Middle frontal gyrus (tissue), 1 donor: ENCODE measurements around the gene KTN1.
A peak's percentile ranks its signal among the peaks of the same experiment; 100 is the strongest.

ENCODE experiments used
- DNase-seq: peaks from one replicate; pipeline ENCODE4 v3.0.0-alpha.2; 2015; ENCODE audit warnings: low spot score; ENCODE audit errors: extremely low spot score

KTN1 gene

DNA sequence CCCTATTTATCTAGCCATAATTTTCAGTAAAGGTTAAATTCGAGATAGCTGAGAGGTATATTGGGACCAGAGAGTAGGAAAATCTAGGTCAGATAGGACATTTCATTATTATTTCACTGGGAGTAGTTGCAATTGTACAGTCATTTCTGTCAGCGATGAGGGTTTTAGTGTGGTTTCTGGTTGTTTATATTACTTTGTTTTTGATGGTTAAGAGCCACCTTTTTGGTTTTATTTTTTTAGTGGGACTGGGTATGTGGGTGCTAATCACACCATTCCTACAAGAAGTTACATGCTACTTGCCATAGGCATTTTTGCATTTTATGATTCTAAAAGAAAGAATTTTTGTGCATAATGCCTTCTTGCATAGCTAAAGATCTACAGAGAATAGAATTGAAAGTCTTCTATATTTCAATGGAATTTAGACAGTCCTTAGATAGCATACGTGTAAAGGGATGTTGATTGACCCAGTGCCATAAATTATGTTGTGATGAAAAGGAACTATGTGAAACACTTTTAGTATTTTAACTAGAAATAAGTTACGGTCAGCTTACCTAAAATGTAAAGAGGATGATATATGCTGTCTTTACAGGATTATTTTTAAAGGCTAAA lies 85.2 kb downstream of the KTN1 start:
- no peak for DNase-seq

DNA sequence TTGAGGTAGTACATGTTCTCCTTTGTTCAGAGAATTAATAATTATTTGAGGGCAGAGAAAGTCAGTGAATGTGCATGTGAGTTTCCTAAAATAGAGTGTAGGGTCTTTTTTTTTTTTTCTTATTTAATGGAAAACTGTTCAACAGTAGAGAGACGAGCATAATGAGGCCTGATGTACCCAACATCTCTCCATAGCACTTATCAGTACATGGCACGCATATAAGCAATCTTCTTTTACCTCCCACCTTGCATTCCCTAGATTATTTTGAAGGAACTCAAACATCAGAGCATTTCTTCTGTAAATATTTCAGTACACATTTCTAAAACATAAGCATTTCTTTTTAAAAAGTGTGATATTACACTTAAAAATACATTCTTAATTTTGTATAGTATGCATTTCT lies 87.8 kb downstream of the KTN1 start:
- DNase-seq, result no peak

DNA sequence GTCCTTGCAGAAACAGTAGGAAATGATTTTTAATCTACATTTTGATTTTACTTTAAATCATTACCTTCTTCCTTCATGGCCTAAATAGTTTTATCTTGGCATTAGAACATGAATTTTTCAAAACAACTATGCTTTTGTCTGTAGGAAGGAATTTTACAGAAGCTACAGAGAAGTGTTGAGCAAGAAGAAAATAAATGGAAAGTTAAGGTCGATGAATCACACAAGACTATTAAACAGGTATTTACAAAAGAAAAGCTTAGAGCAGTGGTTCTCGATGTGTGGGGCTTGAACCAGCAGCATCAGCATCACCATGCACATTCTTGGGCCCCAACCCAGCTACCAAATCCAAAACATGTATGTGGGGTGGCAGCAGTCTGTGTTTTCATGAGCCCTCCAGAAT lies 91.6 kb downstream of the KTN1 start:
- DNase-seq, result no peak

DNA sequence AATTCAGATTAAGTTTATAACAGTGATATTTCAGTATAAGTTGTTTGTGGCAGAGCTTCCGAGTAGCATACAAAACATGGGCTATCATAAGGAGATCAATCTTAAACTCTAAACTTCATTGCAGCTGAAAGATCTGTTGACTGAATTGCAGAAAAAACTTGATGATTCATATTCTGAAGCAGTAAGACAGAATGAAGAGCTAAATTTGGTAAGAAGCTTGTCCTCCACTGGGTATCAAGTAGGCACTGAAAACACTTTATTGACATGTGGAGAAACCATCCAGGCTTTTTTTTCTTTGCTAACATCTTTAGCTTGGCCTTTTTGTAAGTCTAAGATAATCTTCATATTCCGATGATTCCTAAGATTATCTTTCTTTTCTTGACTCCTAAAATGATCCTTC lies 93.0 kb downstream of the KTN1 start:
- no peak for DNase-seq

DNA sequence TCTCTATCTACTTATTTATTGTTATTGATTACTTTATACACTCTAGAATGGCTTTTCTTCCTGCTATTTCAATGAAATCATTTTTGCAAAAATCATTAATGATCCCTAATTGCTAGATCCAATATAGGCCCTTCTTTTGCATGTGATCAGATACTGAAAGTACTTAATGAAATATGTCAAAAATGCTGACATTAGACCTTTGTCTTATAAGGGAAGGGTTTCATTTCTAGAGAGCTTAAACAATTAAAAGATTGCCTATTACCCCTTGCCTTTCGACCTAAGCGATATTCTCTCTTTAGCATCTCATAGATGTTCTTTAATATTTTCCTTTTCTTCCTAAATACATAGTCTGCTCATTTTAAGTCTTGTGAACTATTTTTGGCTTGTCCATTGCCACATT lies 101.1 kb downstream of the KTN1 start:
- DNase-seq, result no peak

DNA sequence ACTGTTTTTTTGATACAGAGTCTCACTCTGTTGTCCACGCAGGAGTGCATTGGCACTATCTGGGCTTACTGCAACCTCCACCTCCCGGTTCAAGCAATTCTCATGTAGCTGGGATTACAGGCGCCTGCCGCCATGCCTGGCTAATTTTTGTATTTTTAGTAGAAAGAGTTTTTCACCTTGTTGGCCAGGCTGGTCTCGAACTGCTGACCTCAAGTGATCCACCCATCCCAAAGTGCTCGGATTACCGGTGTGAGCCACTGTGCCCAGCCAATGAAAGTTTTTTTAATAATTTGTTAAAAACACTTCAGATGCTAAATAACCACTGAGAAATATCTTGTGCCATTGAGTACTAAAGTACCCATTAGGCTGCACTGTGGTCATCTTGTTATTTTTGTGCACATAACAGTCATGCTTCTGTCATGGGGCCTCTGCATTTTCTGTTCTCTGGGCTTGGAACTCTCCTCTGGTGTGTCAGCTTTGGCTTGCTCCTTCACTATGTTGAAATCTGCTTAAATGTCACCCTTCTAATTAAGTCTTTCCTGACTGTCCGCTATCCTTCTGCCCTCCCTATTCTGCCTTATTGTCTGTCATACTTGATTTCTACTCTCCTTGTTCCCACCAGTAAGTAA lies 105.1 kb downstream of the KTN1 start:
- no peak for DNase-seq

DNA sequence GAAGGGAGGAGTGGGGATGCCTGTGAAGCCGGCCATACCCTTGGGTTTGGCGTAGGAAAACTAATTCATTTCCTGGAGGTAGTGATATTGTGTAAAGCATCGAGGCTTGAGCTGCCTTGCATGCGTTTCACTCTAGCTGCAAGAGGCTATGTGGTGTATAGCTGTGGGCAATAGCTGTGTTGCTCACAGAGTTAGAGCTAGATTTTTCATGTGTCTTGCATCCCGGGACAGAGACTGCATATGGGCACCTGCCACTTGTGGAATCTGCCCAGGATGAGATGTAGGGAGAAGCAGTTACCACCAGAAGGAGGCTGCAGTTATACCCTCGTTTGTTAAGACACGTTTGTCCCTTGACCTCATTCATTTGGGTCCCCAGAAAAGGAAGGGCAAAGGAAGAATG lies 106.7 kb downstream of the KTN1 start:
- DNase-seq, result no peak

DNA sequence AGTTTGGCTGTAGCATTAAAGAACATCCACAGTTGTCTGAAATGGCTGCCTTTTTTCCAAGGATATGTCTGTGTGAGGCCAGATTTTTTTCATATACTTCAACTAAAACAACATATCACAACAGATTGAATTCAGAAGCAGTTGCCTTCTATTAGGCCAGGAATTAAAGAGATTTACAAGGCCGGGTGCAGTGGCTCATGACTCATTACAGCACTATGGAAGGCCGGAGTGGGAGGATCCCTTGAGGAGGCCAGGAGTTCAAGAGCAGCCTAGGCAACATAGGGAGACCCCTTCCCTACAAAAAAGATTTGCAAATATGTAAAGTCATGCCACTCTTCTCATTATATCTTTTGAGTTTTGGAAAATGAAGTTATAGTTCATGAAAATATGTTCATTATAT lies 108.6 kb downstream of the KTN1 start:
- no peak for DNase-seq

DNA sequence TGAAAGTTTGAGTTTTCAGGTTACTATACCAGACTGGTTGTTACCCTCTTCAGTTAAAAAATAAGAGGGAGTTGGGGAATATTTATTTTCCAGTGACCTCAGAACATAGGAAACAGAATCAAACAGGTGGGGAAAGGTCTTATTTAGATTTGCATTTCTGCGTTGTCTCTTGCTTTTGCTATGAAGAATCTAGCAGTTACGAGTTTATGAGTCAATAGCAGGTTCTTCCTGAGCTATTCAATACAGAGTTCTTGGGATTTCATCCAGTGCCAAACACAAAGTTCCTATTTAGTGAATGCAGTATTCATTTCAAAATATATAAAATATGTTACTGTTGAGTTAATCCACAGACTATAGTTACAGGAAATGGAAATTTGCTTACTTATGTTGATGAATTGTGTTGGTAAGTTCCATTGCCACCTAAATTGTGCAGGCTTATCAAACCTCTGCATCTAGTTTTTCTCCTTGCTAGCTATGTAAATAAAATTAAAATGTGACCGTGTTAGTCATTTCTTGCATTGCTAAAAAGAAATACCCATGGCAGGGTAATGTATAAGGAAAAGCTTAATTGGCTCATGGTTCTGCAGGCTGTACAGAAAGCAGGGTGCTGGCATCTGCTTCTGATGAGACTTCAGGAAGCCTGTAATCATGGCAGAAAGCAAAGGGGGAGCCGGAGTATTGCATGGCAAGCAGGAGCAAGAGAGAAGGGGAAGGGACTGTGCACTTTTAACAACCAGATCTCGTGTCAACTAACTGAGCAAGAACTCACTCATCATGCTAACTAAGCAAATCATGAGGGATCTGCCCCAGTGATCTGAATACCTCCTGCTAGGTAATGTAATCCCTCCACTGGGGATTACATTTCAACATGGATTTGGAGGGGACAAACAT lies 110.2 kb downstream of the KTN1 start:
- no peak for DNase-seq

DNA sequence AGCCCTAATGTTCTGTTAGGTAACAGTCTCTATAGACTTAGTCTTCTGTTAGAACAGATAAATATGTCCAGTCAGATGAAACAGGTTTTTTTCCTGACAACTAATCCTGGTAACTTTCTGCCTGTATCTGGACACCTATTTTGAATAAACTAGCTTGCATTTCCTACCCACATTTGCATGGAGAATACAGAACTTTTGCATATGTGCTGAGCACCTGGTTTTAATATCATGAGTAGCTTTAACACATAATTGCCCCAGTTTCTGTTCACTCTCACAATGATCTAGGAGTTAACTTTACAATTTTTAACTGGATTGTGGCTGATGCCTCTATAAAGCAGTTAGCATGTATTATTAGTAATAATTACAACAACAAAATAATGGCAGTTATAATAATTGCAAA lies 111.7 kb downstream of the KTN1 start:
- DNase-seq, result no peak

DNA sequence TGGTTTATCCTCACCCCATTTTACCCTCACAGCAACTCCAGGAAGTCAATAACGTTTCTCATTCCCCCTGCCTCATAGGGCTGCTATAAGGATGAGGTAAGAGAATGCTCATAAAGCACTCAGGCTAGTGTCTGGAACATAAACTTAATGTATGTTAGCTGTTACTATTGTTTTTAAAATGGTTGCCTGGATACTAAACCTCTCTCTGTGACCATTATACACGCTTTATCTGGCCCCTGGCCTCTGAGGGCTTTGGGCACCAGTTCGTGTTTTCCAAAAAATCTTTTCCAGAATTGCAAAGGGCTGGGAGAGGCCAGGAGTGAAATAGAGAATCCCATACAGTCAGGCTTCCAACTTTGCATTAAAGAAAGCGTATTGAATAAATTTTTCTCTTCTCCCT lies 113.9 kb downstream of the KTN1 start:
- DNase-seq, result no peak

DNA sequence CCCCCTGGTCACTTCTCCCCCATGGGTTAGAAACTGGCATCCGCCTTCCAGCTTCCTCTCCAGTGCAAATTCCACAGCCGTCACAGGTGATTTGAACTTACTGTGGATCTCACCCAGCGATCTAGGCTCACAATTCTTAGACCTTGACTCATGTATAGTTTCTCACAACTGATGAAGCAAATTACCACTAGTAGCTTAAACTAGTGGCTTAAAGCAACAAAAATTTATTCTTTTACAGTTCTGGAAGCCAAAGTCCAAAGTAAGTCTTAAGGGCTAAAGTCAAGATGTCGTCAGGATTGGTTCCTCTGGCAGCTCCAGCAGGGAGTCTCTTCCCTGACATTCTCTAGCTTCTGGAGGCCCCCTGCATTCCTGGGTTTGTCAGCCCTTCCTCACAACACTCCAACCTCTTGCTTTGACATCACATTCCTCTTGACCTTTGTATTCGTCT lies 117.4 kb downstream of the KTN1 start:
- no peak for DNase-seq

DNA sequence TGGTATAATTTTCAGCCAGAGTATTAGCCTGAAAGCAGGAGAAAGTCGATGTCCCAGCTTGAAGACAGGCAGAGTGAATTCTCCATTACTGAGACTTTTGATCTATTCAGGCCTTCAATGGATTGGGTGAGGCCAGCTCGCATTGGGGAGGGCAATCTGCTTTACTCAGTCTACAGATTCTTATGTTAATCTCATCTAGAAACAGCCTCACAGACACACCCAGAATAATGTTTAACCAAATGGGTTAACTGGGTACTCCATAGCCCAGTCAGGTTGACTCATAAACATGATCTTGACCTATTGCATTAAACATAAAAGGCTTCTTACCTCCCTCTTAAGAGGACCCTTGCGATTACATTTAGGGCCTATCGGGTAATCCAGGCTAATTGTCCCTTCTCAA lies 118.0 kb downstream of the KTN1 start:
- no peak for DNase-seq

DNA sequence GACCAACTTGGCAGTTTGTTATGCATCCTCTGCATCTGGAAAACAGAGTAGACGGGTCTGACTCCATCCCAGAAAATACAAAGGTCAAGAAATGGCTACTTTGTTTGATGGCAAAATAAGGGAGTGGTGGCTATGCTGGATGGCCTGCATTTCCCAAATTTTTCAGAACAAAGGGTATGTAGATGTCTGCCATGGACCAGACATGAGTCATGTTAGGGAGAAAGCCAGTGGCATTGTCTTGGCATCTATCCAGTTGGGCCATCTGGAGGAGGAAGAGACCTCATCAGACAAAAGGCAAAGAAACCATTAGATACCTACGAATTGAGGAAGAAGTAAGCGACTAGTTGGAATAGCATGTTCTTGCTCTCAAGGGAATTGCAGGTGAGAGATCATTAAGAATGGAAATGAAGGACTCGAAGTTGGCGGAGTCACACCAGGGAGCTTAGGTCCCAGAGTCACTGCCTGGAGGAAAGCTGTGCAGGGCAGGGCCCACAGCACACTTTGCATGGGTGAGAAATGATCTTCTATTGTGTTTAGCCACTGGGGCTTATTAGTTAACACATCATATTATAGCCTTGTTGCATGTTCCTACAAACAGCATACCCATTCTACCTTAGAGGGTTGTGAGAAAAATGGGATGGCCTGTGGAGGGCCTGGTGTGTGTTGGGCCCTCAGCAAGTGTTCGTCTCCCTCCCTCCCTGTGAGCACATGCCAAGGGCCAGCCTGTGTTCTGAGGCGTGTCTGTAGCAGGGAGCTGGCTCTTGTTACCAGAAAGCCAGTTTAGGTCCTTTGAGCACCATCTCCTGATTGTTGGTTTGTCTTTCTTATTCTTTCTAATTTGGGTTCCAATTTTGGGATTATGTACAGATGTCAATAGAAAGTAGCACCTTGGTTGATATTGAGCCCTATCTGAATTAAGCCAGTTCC lies 119.4 kb downstream of the KTN1 start:
- no peak for DNase-seq

DNA sequence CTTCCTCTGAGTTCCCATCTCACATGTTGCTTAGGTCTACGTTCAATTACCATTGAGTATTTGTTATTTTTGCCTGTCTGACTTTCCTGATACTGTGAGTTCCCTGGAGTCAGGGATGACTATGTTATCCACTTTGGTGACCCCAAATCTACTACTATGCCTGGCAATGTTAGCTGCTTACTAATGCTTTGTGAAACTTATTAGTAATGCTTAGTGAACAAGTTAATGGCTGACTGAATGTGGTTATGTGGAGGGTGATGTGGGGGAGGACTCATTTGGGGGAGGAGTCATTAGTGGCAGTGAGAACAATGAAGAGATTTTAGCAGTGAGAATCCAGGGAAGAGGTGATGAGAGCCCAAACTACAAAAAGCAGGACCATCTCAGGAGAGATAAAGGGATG lies 121.6 kb downstream of the KTN1 start:
- no peak for DNase-seq

DNA sequence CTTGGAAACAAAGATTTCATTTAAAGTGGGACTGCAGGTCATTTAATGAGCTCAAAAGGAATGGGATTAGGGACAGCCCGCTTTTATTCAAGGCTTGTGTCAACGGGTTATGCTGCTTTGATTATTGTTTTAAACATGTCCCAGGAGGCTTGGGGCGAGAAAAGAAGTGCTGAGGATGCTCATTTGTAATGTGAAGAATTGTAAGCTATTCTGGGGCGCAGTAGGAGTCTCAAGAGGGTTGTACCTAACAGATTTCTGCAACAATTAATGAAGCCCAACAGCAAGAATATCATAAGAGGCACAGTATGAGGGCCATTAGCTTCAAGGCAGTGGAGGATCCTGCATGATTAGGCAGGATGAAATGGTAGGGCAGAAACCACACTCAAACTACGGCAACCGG lies 122.5 kb downstream of the KTN1 start:
- no peak for DNase-seq

DNA sequence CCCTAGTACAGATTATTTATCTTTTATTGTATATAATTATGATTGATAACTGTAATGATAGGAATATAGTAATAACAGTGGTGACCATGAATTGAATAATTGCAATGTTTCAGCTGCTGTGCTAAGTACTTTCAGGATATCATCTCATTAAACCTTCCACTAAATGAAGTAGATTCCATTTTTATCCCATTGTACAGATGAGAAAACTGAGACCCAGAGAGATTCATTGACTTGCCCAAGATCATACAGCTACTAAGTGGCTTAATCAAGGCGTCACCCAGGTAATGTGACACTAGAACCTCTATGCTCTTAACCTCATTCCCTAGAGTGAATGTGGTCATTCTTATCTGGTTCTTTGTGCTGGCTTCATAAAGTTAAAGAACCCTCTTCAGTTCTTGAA lies 124.6 kb downstream of the KTN1 start:
- DNase-seq, result no peak

DNA sequence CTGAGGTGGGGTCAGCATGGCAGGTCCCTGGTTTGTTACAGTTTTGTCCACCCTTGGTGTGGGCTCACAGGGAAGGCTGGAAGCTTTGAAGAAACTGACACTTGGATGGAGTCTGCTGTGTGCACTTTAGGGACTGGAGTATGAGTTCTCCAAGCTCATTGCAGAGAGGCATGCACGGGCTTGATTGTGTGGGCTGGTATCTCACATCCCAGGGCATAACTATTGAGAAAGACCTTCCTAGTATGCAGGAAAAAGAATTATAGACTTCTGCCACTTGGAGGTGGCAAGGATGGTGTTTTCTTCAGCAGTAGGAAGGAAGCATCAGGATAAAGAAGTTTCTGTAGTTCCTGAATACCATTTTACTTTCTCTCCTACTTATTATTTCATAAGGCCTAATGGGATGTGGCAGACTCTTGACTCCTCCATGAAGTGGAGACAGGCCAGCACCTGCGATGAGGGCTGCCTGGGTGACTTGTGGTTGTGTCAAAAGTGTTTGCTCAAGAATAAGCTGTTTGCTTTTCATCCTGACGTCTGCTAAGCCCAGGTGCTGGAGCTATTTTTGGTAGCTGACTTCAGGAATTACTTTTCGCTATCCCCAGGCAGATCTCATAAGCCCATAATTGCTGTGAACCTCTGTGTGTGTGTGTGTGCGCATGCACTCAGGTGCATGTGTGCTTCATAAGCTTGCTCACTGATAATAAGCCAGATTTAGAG lies 125.8 kb downstream of the KTN1 start:
- no peak for DNase-seq

DNA sequence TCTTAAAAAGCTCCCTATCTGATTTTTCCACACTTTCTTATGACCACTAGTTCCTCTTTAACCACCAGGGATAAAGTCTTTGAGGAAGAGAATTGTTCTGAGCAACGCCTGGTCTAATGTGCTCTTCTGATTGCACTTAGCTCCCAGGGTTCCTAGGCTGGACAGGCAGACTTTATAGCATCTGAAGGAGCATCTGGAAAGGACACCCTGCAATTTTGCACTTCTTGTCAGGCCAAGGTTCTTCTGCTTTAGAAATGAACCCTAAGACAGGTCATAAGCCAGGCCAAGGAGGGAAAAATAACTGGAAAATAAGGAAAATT lies 126.3 kb downstream of the KTN1 start:
- no peak for DNase-seq

DNA sequence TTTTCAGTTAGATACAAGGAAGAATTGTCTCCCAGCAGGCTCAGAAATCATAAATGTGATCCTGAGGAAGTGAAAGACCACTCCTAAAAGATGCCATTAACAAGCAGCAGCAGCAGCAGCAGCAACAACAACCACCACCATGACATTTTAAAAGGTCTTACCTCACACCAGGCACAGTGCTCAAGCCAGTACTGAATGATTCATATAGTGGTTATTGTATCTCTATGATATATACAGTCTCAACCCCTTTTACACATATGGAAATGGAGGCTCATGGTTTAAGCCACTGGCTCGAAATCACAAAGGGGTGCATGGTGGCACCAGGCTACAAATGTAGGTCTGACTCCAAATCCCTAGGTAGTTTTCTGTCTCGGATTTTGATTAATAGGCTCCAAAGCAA lies 126.9 kb downstream of the KTN1 start:
- no peak for DNase-seq

DNA sequence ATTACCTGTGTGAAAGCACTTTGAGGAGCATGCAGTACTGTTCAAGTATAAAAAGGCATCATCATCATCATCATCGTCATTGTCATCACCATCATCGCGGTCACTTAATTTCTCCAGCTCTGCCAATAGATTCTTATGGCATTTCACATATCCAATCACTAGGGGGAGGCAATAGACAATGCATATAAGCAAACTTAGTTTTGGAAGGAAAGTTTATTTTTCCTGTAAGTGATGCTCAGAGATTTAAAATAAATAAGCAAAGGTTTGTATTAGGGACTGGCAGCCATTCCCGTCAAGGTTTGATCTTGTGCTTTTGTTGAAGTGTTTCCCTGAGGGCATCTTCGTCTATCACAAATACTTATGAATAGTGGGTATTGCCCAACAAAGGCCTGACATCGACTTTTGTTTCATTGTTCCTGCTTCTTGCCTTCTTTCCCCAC lies 127.4 kb downstream of the KTN1 start:
- DNase-seq, result peak; percentile 53
